22Rv1 (cell line): ENCODE results near the gene PRPS1L1.

Experiments used
- CTCF ChIP-seq: fragments of 450-650 bp; IDR thresholded peaks from 2 replicates; pipeline ENCODE4 v1.5.1; 2017; ENCODE audit warnings: mild to moderate bottlenecking
- ZFX ChIP-seq: fragments of 450-650 bp; IDR thresholded peaks from 2 replicates; pipeline ENCODE4 v1.6.1; 2017; ENCODE audit warnings: antibody characterized with exemption, borderline replicate concordance

GRCh38 chr7:18027628-18028027, at the start of gene PRPS1L1:
- TF ChIP-seq CTCF (no peak), ZFX (no peak)
